HCEC 1CT (cell line): ENCODE results near the gene C6orf163.
A peak's percentile ranks its signal among the peaks of the same experiment; 100 is the strongest.
"Not testable (repeated sequence)": the region's sequence is repeated elsewhere in the genome, so short reads cannot be mapped to it uniquely, and the experiment has no call there.

Experiments used
- DNase-seq: peaks from one replicate; pipeline ENCODE4 v3.0.0-alpha.2; 2017

Gene C6orf163

GRCh38 chr6:87344731-87345130 lies at the start of gene C6orf163:
C6orf163 (plus strand) TSS chr6:87344813; CDS start chr6:87345100, 287 bp downstream.
- no peak for DNase-seq

GRCh38 chr6:87297119-87297518 lies 47.5 kb upstream of the C6orf163 start:
- peak; percentile 56 for DNase-seq

- not testable (repeated sequence) for DNase-seq
These were observed 43.3 kb upstream of the C6orf163 start for GRCh38 chr6:87301277-87301676.

DNA sequence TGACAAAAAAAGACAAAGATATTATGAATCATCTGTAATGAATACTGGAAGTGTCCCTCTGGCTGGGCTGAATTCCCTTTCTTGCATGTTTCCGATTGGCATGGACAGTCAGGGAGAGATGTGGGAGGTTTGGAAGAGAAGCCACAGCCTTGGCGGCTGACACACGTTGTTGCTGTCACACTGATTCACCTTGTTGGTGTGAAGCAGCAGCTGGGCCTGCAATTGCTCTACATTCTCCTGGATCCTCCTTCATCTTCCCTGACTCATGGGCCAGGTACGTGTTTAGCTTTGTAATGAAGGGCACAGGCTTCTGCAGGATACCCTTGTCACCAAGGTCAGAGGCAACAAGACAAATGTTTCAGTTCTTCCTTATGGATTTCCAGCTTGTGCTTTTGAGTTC lies 35.6 kb upstream of the C6orf163 start:
- DNase-seq: no peak

GRCh38 chr6:87312860-87313259 lies 31.8 kb upstream of the C6orf163 start:
- no peak for DNase-seq

DNA sequence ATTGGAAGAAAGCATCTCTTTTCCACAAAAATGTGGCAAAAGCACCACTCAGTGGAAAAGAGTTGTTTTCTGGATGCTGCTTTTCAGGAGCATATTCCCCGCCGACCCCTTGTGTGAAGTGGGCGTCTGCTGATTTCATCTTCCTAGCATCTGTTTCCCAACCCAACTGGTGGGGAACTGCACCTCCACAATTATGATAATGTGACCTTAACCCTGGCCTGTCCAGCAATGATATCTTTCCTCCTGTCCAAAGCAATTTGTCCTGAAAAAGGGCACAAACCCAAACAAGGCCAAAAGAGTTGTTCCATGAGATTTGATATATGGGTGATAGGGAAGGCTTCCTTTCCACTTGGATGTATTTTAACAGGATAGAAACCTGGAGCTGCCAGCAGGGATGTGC lies 29.5 kb upstream of the C6orf163 start:
- DNase-seq: no peak

- DNase-seq: no peak
These were observed 25.2 kb upstream of the C6orf163 start for GRCh38 chr6:87319271-87319987.

- peak; percentile 64 for DNase-seq
These were observed 22.1 kb upstream of the C6orf163 start, which contains the start of gene SMIM8 for GRCh38 chr6:87322304-87323212. SMIM8 (plus strand) TSS chr6:87322588; CDS start chr6:87337032, 14,444 bp downstream.

GRCh38 chr6:87323880-87324279 lies 20.7 kb upstream of the C6orf163 start:
- not testable (repeated sequence) for DNase-seq

DNA sequence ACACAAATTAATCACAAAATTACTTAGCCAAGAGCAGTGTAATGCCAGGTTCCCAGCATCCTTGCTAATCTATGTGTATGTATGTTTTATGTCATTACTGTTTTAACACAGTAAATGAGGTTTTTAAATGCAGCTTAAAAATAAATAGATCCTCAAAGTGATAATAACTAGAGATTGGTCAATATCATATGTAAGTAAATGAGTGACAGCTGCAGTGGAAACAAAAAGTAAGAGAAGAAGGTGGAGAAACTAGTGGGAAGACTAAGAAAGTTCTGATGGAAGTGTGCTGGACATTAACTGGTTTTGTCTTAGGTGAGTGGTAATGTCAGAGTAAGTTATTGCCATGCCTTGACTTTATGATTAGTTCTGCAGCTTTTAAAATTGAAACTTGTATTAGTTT lies 13.7 kb upstream of the C6orf163 start:
- DNase-seq: no peak

- no peak for DNase-seq
These were observed 11.6 kb upstream of the C6orf163 start for GRCh38 chr6:87333033-87333432.

DNA sequence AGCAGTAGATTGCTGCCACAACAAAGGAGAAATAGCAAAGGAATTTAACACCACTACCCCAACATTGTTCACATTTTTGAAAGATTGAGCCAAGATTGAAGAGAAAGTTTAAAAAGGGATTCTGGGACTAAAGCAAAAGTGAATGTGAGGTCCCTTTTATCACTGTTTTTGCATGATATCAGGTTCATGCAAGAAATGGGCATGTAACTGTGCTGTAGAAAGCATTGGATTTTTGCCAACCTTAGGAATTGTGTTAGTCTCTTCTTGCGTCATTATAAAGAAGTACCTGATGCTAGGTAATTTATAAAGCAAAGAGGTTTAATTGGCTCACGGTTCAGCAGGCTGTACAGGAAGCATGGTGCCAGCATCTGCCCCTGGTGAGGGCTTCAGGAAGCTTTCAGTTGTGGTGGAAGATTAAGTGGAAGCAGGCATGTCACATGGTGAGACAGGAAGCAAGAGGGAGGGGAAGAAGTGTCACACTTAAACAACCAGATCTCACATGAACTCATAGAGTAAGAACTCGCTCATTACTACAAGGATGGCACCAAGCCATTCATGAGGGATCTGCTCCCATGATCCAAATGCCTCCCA lies 10.9 kb upstream of the C6orf163 start:
- peak; percentile 19 for DNase-seq

GRCh38 chr6:87334683-87335082 lies 9.9 kb upstream of the C6orf163 start:
- no peak for DNase-seq

- DNase-seq: no peak
These were observed 8.2 kb upstream of the C6orf163 start for GRCh38 chr6:87336367-87336766.

GRCh38 chr6:87340230-87340629 lies 4.4 kb upstream of the C6orf163 start:
- no peak for DNase-seq

DNA sequence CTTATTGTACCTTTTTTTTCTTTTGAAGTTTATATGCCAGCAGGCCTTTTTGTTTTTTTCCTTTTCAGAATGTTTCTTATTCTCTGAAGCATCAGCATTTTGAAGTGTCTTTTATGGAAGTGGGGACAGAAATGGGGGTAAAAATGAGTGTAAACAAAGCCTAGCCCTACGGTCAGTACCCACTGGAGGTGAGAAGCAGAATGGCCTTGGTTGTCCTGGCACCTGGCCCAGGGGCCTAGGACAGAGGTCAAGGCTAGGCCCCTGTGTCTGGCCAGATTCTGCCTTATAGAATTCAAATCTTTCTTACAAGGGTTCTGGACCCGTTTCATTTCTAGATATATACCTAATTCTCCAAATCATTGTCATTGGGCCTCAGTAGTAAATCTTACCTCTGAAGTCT lies 3.5 kb upstream of the C6orf163 start:
- DNase-seq: no peak

DNA sequence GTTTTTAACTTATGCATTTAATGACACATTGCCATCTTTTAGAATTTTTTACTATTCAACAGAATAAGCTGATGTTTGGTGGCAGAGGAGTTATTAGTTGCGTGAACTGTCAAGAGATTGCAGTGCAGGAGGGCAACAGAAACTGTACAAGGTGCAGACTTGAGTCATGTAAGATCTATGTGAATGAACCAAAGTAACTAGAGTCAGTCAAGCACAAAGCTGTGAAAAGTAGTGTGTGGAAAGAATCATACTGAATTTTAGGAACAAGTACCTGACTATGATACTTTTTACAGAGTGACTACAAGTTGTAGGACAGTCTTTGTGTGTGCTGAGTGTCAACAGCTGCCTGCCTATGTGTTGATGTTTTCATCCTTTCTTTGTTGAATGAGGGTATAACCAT lies 2.7 kb upstream of the C6orf163 start:
- DNase-seq: no peak

DNA sequence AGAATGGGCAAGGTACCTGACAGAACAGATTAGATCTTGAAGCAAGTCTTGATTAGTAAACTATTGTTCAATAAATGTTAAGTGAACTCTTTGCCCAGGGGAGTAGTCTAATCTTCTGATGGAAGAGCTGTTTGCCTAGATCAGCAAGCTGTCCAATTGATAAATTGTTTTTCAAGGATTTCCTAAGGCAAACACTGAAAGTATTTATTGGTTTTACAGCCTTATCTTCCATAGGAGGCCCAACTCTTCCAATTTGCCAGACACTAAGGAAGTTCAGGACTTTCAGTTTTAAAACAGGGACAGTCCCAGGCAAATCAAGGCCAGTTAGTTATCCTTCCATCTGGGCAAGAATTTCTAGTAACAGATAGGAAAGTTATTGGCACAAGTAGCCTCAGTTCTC lies 1.8 kb upstream of the C6orf163 start:
- no peak for DNase-seq

DNA sequence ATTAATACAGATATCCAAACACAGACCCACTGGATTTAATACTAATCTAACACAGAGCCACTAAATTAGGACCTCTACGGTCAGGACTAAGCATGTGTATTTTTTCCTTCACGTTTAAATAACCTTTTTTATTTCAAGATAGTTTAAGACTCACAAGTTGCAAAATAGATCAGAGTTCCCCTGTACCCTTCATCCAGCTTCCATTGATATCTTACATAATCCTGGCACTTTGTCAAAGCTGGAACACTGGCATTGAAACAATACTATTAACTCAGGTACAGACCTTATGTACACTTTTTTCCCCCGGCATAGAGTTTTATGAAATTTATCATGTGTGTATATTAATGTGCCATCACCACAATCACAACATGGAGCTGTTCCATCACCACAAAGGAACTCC lies 2.1 kb downstream of the C6orf163 start:
- no peak for DNase-seq

- DNase-seq: no peak
These were observed 5.3 kb downstream of the C6orf163 start for GRCh38 chr6:87349896-87350295.

DNA sequence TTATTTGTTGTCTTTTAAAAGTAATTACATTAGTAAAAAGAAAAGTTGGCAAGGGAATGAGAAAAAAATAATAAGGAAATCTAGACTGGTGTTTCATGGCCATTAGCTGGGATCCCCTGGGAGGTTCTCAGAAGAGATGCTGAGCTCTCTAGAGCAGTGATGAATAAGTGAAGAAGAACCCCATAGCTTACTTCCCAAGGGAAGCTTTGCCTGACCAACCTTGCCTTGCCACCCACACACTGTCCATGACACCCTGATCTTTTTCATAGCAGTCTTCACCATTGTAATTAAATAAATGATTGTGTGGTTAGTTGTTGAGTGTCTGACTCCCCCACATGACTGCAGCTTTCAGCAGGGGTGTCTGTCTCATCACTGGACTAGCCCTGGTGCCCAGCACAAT lies 5.9 kb downstream of the C6orf163 start:
- DNase-seq: no peak

DNA sequence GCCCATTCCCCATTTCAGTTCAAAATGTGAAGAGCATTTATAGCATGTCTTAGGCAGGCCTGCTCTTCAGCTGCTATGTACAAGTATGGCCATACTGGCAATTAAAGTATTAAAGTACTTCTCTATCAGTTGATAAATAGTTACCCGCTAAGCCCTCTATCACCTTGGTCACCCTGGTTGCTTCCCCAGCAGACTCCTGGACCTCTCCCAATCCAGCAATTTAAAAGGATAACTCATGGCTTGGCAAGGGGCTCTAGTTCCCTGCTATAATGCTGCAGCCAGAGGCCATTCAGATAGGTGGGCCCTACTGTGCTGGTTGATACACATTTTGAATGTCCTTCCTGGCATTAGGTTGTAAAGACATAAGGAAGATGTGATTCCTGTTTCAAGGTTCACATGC lies 7.0 kb downstream of the C6orf163 start:
- DNase-seq: no peak

DNA sequence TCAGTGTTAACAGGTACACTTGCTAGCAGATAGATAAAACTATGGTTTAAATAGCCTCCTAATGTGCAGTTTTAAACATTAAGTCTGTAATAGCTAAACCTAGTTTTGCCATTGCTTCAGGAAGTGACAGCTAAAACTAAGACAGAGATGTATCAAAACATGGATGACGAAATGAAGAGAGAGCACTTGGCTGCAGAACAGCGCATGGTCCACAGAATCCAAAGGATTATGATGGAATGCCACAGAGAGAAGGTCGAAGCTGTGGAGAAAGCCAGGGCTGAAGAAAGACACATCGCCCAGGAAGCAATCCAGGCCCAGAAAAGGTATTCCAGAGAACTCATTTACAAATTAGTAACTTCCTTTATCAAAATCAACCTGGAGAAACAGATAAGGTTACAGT lies 11.6 kb downstream of the C6orf163 start:
- no peak for DNase-seq
